ENCODE results near the gene PPWD1.

Gene PPWD1

DNA sequence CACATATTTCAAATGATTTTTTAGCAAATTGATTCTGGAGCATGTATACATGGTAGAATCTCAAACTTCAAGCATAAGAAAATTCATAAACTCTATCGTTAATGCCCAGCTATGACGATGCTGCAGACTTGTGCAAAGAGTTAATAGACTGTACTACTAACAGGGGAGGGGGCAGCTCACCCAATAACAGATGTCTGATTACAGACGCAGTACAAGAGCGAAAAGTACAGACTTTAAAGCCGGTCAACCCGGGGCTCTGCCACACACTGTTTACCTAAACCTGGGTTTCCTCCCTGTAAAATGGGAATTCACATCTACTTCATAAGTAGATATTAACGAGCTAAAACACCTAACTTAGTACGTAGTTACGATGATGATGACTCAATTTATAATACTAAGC lies 60.4 kb downstream of the PPWD1 start:
- peak overlapping the region; percentile 96 for H3K4me3 ChIP-seq (ENCODE audit: low read depth, low read length)
- TF ChIP-seq CTCF (IDR thresholded peaks at IDR 0.05; ENCODE audit: low read depth, low read length) = no peak

DNA sequence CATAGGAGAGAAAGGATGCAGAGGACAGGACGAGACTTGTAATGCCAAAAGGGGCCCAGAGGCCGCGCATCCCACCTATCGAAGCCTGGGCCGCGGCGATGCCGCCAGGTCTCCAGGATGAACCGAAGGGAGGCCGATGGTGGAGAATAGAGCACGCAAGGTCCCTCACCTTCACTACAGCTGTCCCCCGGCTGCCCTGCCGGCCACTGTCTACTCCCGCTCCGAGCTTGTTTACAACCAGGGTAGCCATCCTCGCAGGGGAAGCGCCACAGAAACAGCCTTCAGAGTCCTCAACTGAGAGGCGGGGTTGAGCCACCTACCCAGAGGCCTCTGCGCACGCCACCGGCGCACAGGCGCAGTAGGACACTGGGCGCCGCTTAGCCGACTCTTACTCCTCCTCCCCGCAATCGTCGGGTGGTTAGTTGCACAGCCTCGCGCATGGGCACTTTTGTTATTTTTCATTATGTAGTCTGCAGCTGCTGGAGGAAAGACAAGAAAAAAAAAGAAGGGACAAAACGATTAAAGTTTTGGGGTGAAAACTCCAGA lies 61.0 kb downstream of the PPWD1 start, which contains the start of gene TRIM23:
Gene TRIM23, minus strand, starts transcription at position 309 of the 546 bp plus-strand sequence. Its CDS starts 59 bp downstream, at position 250.
- H3K4me3 ChIP-seq (ENCODE audit: low read depth, low read length) = peak within 1 kb of the TSS; percentile 96
- TF ChIP-seq CTCF (IDR thresholded peaks at IDR 0.05; ENCODE audit: low read depth, low read length) = no peak

DNA sequence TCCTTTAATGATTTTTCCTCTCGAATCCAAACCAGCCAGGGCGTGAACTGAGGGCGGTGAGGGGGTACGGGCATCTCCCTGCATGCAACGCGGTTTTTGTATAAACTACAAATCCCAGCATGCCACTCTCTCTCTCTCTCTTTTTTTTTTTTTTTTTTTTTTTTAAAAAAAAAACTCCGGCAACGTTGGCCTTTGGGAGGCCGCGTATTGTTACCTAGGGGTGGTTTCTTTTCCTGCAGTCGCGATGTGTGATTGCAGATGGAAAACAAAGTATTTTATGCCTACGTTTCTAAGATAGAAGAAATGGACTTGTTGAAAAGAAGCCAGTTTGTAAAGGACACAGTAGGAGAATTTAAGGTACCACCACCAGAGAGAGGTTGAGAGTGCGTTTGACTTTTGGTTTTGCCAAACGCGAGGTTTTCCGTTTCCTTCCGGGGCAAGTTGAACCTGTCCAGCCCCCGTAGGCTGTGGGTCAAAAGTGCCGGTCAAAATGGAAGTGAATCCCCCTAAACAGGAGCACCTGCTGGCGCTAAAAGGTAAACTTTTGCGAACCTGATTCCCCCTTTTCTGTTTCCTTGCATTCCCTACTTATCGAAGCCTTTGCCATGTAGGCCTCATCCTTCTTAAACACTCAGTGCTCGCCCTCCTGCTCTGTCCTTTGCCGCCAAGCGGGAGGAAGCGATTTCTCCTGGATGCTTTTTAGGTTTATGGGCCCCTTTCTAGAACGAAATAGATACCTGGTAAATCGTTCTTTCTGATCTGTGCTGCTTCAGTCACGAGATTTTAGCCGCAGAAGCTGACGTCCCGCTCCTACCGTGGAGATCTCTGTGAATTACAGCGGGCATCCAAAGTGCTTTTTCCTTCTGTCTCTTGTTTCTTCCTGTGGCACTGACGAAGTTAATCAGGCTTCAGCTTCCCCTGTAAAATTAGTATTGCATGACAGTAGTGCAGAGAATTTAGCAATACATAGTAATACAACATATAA lies 61.8 kb downstream of the PPWD1 start, which contains the start of the genes SHLD3 and TRAPPC13:
Gene SHLD3, plus strand, starts transcription at position 457 of the 985 bp plus-strand sequence. CDS start 4,561 bp downstream, outside the sequence.
Gene TRAPPC13, plus strand, starts transcription at position 457 of the 985 bp plus-strand sequence. Its CDS starts 34 bp downstream, at position 491.
- H3K4me3 ChIP-seq (ENCODE audit: low read depth, low read length) = peak within 1 kb of the TSS; percentile 96
- no peak for TF ChIP-seq CTCF (IDR thresholded peaks at IDR 0.05; ENCODE audit: low read depth, low read length)

DNA sequence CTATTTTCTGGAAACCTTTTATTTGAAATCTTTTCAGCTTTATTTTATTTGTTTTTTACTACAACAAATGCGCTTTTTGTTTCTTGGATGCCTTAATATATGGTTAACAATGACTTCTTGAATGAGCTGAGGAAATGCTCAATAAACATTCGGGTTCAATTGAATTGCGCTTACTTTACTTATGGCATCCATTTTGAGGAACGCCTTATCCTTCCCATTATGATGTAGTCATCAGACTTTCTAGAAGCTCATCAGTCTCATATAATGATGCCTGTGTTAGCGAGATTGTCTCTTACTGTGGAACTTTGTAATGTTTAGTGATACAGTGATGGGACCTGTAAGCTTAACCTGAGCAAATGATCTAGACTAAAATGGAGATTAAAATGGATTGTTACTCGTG lies 62.6 kb downstream of the PPWD1 start:
- no peak for TF ChIP-seq CTCF (IDR thresholded peaks at IDR 0.05; ENCODE audit: low read depth, low read length)
- H3K4me3 ChIP-seq (ENCODE audit: low read depth, low read length) = peak overlapping the region; percentile 96

- no peak for TF ChIP-seq CTCF (IDR thresholded peaks at IDR 0.05; ENCODE audit: low read depth, low read length)
- no peak overlapping the region for H3K4me3 ChIP-seq (ENCODE audit: low read depth, low read length)
Observed at GRCh38 chr5:65630981-65631380, 67.9 kb downstream of the PPWD1 start.
